HG03025 (cell line): ENCODE results near the gene TAOK1.

ENCODE experiments used
- ATAC-seq: cut with Tn5 transposase; IDR thresholded peaks from one replicate; pipeline ENCODE4 v1.9.1; 2021; ENCODE audit warnings: mild to moderate bottlenecking, moderate library complexity; ENCODE audit not compliant: unreplicated experiment, low FRiP score

Gene TAOK1

DNA sequence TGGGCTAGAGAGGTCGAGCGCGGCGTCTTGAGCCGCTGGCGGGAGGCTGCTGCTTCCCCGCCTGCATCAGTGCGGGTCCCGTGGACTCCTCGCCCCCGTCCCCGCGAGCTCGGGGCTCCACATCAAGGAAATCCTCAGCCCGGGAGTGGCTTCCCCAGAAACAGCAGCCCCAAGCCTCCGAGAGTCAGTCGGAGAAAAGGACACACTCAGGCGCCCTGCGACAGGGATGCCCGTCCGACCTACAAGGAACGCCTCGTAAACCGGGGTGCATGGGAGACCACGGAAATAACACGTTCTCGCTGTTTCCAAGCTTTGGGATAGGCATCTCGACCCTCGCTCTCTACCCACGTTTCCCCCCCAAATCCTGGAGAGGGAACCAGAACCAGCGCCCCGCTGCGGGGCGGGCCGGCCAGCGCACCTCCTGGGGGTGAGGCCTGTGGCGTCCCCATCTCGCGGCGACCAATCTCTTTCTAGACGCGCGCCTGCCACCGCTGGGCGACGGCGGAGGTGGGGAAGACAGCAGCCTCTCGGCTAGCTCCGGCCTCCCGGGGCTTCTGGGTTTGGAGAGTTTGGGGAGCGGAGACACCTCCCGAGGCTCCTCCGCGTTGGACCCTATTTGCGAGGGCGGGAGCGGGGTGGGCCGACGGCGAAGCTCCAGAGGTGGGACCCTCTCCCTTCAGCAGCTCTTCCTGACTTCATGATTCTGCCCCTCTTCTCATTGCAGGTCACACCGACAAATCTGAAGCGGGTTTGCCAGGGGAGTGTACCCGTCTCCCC, 177.6 kb downstream of the TAOK1 start:
- ATAC-seq: peak; percentile 31

DNA sequence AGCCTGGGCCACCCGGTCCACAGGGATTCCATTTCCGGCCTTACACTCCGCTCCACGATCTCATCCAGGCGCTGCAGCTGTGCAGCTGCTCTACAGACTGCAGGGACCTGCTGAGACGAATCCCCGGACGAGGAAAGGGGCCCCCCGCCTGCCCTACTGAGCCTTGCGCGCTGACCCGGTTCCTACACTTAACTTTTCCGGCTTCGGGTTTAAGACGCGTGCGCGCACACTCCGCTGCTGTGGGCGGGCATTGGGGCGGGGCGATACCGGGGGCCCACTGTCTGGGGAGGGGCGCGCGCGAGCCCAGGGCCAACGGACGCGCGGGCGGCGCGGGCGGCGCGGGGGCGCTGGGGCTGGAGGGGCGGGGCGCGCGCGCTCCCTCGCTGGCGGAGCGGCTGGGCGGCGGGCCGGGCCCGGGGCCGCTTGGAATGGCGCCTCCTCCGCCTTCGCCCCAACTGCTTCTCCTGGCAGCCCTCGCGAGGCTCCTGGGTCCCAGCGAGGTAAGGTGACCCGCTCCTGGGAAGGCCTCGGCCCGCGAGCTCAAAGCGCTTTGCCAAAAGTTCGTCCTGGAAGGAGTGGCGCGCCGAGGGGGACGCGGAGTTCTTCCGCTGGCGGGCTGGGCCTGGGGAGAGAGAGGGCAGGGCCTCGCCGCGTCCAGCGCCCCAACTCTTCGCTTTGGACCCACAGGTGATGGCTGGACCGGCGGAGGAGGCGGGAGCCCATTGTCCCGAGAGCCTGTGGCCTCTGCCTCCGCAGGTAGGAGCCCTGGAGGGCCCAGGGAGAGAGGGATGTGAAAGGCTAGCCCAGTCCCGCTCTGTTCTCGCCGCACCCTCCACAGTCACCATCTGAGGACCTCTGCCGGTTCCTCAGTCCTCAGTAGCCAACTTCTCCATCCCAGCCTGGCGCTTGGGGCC, 178.4 kb downstream of the TAOK1 start, which contains the start of gene TP53I13:
TP53I13 (plus strand) TSS at position 371 of the 914 bp plus-strand sequence; CDS start at position 429, 58 bp downstream.
- peak; percentile 49 for ATAC-seq

DNA sequence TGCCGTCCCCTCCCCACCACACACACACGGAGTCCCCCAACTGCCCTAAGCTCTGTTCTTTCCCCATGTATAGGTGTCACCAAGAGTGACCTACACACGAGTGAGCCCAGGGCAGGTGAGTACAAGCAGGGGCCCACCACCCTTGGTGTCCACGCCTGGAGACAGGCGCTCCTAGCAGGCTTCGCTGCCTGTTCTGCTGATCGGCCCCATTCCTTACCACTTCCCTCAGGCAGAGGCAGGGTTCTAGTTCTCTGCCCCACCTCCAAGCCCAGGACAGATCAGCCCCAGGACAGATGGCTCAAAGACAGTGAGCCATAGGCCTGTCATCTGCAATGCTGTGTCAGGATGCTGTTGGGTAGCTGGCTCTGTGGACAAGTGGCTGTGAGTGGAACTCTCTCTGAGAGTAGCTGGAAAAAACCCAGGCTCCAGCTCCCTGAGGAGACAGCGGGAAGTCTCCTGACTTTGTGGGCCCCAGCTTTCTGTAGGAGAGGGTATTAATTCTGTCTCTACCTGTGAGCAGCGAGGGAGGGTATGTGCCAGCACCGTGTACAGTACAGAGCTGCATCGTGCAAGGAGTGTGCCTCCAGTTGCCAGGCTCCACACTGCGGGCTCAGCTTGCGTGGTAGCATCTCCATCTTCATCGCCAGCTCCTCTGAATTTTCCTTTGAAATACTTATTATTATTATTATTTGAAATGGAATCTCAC, 179.2 kb downstream of the TAOK1 start:
- no peak for ATAC-seq

DNA sequence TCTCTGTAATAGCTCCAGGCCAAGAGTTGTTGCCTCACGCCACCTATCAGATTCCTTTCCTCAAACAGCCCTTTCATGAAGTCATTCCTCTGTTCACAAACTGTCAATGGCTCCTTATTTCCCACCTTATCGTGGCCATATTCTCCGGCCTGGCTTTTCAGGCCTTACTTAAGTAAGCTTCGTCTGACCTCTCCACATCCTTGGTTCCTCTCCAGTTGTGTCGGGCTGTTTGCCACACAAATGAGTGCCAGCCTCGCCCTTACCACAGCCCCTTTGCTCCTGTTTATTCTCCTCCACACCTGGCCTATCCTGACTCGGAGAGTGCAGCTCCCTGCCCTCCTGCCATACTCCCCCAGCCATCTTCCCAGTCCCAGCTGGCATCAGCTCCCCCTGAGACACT, 180.4 kb downstream of the TAOK1 start:
- no peak for ATAC-seq

DNA sequence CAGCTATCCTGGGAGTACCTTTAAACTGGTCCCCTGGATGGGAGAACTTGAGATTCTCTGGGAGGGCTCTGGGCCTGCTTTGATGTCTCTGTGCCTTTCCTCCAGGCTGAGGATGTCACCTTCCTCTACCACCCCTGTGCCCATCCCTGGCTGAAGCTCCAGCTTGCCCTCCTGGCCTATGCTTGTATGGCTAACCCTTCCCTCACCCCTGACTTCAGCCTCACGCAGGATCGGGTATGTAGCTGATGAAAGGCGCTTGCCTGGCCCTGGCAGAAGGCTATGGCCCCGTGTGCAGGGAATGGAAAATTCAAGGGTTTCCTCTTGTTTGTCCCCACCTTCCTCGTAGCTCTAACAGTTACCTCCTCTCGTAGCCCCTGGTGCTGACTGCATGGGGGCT, 181.3 kb downstream of the TAOK1 start:
- no peak for ATAC-seq

DNA sequence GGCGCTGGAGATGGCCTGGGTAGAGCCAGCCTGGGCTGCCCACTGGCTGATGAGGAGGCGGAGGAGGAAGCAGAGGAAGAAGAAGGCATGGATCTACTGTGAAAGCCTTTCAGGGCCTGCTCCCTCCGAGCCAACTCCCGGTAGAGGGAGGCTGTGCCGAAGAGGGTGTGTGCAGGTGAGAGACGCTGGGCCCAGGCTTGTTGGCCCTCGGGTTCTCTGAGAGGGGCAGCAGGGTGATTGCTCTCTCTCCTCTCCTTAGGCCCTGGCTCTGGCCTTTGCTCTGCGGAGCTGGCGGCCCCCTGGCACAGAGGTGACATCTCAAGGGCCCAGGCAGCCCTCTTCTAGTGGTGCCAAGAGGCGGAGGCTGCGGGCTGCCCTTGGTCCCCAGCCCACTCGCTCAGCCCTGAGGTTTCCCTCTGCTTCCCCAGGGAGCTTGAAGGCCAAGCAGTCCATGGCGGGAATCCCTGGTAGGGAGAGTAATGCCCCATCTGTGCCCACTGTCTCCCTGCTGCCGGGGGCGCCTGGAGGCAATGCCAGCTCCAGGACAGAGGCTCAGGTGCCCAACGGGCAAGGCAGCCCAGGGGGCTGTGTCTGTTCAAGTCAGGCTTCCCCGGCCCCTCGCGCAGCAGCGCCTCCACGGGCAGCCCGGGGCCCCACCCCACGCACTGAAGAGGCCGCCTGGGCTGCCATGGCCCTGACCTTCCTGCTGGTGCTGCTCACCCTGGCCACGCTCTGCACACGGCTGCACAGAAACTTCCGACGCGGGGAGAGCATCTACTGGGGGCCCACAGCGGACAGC, 181.9 kb downstream of the TAOK1 start:
- ATAC-seq: no peak

DNA sequence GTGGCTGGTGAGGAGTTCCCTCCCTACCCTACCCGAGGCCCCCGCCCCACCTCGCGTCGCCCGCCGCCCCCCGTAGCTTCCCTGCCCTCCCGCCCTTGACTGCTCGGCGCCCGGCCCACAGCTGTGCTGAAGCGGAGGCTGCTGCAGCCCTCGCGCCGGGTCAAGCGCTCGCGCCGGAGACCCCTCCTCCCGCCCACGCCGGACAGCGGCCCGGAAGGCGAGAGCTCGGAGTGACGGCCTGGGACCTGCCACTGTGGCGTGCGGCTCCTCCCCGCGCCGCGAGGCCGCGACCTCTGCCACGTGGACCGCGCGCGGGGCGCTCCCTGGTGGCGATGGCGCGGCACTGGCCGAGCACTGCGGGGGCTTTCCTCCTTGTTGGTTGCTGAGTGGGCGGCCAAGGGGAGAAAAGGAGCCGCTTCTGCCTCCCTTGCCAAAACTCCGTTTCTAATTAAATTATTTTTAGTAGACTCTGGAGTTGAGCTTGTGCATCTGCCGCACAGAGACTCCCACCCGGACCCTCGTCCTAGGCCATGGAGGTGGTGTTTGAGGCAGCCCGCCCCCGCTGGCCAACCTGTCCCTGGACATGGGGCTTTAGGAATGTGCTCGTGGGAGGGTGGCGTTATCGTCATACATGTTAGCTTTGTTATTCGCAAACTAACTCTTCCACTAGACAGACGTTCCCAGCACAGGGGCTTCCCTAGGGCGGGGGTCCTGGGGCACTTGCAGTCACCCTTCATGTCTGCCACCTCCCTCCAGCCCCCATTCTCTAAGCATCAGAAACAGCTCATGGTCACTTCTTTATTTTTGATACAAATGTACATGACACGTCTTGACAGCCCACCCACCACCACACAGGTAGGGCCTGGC, 182.8 kb downstream of the TAOK1 start:
- no peak for ATAC-seq

DNA sequence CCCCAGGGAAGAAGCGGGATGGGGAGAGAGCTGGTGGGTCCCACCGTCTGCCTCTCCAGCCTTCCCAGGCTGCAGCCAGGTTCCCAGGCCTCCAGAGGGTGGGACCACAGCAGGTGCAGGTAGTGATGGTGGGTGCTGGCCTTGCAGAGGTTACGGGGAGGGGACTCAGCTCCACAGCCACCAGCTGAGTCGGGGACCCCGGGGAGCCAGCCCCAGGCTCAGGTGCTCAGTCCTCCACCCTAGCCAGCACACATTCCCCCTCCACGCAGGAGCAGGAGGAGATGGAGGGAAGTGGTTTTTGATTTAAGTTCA, 183.4 kb downstream of the TAOK1 start:
- ATAC-seq: no peak

DNA sequence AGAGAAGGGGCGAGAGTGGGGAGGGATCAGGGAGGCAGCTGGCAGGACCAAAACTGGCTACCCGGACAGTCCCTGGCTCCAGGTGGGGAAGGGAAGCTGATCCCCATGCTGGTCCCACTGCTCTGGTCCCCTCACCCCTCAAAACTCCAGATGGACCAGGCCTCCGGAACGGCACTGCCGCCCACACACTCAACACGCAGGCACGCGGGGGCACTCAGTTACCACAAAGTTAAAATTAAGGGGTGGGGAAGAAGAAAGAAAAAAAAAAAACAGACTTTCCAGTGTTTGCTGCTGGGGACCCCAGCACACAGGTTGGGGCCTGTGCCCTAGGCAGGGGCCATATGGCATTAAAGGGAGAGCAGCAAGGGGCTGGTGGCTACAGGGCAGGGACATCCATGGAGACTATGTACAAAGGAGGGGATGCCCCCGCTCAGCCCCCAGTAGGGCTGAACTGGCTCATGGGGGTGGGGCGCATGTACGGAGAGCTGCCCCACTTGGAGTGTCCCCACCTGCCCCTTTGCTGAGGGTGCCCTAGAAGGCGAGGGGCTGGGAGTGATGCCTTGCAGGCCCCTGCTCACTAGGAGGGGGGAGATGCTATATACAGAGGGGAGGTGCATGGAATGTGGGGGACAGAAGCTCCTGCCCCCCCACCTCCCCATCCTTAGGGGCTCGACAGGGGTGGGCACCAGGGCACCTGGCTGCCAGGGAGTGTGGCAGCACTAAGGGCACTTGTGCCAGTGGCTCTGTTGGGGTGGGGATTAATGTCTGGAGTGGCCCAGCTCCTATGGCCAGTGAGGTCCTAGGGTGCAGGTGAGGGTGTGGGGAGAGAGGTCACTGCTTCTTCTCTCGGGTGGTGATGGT, 183.9 kb downstream of the TAOK1 start:
- ATAC-seq: no peak

DNA sequence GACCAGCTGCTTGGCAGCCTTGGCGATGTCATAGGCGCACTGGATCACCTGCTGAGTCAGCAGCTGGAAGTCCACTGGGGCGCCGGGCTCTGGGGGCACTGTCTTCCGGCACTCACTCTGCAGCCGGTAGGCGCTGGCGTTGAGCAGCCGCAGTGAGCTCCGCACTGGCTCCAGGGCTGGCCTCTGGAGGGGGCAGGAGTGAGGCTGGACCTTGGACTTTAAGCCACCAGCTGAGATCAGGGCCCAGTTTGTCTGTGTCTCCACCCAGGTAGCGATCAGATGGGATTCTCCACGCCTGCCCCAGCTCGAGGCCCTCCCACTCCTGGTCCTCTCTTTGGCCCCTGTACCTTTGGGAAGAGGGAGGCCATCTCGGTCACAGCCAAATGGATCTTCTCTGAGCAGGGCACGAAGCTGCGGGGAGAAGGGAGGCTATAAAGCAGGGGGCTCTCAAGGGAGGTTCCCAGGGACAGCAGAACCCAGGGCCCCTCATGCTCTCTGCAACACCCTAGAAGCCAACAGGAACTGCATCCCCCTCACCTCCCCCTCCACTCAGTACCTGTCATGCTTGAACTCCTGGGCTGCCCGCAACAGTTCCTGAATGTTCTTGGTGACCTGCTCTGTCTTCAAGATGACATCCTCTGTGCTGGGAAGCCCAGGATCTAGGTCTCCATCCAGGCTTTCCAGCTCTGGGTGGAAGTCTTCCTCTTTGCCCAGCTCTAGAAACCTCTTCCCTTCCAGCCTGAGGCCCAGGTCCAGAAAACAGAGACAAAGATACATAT, 184.8 kb downstream of the TAOK1 start:
- no peak for ATAC-seq

DNA sequence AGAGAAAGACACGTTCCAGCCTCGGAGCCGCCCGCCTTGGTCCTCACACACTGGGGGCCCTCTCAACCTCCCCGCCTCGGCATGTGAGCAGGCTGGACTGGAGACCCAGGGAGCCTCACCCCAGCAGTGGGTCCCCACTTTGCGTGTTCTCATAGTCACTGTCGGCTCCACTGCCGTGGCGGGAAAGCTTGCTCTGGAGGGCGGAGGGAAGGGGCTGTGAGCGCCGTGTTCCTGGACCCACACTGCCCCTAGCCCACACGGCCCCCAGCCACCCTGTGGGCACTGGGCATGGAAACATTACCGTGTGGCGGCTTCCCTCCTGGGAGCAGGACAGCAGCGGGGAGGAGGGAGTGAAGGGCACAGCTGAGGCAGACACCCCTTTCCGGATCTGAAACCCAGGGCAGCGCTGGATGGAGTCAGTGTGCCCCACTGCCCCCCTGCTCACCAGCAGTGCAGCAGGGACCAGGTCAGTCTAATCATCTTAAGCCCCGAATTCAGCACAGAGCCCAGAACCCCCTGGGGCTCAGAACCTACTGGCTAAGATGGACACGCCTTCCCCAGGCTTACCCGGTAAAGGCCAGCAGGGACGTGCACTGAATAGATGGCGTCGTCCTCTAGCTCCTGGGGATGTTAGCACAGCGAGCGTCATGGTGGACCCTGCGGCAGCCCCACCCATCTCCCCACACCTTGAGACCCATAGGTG, 185.5 kb downstream of the TAOK1 start:
- ATAC-seq: no peak

DNA sequence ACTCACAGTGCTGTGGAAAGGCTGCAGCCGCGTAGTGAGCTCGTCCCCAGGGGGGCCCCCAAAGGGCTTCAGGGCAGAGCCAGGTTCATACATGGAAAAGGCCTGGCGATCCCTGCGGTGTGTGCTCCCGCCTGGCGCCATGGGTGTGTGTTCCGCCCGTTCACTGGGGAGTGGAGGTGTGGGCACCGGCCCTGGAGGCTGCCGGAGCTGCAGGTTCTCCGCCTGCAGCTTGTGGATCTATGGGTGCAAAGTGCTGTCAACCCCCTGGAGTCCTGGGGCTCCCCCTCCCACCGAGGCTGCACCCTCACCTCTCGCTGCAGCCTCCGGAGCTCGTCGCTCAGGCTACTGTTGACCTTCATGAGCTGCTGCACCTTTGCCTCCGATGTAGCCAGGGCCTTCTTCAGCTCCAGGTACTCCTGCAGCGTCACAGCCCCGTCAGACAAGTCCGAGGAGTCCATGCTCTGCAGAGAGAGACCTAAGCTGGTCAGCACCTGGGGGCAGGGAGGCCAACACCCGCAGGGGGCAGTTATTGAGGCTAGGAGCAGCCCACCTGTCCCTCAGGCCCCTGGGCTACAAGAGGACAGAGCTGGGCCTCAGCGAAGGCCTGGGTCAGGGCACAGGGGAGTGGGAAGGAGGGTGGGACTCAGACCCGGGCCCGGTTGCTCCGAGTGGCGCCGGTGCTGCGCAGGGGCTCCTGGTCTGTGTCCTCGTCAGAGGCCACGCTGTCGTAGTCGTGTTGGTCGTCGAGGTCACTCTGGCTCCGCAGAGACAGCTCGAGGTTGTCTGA, 186.2 kb downstream of the TAOK1 start:
- no peak for ATAC-seq

DNA sequence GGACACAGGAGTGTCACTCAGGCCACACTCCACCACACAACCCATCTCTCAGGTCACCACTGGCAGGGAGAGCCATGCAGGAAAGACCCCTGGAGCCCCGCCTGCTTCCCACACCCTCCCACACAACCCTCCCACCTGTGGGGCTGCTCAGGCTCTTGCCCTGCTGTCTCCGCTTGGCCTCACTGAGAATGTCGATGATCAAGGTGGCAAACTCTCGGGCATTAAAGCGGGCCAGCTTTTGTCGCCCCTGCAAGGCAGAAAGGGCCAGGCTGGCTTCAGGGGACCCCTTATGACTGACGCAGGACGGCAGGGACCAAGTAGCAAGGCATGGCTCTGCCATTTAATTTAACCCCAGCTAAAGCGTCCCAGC, 186.8 kb downstream of the TAOK1 start:
- no peak for ATAC-seq

DNA sequence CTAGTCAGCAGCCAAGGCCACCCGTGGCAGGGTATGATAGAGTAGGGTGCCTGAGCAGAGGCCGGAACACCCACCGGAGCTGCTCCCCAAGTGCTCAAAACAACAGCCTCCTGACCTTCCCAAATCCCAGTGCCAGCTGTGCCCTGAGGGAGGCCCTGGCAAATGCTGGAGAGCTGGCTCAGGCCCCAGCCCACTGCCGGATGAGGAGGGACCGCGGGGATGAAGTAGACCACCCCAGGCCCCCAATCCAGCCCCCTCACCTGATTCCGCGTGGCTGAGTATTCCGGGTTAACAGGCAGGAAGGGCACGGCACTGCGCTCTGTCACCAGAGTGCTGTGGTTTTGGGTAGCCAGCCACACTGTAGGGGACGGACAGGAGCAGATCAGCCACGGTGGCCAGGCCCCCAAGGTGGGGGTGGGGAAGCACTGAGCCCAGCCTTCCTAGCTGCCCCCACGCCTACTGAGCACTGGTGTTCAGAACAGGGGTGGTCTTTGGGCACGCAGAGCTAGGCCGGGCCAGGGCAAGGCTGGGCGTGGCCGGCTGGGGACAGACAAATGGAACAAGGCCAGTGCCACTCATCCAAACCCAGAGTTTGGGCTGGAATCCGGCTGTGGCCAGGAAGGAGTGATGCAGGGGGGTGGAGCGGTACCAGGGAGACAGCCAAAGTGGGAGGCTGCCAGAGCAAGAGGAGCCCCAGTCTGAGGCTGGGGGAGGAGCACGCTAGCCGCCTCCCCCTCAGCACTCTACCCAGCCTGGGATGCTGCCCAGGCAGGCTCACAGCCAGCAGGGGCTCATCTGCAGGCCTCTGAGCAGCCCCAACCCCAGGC, 187.4 kb downstream of the TAOK1 start:
- ATAC-seq: no peak

DNA sequence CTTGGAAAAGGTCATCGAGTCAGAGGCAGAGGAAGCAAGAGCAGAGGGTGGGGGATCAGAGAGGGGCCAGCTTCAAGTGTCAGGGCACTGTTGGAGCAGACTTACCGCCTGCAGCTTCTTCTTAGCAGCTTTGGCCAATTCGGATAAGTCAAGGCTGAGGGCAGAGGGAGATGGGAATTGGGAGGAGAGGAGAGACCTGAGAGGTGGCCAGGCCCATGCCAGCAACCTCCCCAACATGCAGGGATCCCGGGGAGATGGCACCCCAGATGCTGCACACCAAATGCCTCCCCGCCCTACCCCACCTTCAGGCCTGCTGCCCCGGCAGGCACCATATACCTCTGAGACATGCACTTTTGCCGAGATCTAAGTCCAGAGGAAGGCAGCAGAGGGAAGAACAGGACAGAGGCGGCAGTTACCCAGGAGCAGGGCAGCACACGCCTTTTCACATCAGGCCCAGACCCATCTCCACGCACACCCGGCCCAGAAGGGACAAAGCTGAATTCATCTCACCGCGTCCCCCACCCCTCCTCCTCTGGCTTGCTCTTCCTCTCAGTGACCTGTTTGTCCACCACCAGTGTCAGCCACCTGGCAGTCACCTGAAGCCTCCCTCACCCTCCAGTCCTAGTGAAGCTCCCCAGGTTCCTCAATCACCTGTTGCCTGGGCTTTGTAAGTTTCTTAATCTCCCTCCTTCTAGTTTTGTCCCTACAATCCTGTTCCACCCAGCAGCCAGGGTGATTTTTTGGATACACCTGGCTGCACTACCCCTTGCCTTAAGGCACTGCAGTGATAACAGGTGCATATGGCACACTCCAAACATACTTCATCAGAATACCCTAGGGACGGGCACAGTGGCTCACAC, 188.7 kb downstream of the TAOK1 start:
- no peak for ATAC-seq
